IPS DF 4.7 (cell line): ENCODE results near the gene PKIB.
"Not testable (repeated sequence)": the region's sequence is repeated elsewhere in the genome, so short reads cannot be mapped to it uniquely, and the experiment has no call there.

Experiments
- DNase-seq: peaks from one replicate; pipeline ENCODE4 v3.0.0-alpha.2; 2013; ENCODE audit warnings: low spot score; ENCODE audit errors: extremely low read depth

Gene PKIB

GRCh38 chr6:122620902-122621301, 10.7 kb downstream of the PKIB start:
- no peak for DNase-seq

DNA sequence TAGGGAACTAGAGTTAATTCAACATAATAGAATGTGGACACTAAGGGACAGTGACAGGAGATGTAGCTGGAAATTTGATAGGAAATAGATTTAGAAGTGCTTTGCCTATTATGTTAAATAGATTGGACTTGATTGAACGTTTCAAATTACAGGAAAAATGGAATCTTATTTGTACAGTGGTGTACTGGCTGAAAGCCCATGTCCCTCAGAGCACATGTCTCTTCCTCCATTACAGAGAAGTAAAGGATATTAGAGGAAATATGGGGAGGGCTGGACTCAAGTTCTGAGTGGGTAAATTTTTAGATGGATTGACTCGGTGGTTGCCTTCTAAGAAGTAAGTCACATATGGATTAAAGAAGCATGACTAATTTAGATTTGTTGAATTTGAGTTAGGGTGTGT, 11.4 kb downstream of the PKIB start:
- DNase-seq, result no peak

DNA sequence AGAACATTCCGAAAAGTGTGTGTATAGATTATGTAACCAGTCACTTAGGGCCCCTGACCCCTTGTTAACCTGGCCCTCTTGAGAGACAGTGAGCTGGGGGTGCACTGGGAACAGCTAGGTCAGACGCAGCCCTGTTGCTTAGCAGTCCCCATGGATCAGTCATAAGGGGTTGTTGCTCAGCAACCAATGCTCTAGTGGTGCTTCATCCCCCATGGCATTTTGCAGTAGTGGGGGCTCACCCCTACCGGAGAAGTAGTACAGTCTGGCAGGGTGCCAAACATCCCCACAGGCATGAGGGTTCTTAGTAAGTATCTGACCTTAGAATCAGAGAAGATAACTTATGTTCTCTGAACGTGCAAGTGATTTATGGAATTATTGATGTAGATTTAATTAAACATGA, 12.3 kb downstream of the PKIB start:
- DNase-seq, result no peak

GRCh38 chr6:122623279-122623678, 13.1 kb downstream of the PKIB start:
- no peak for DNase-seq

DNA sequence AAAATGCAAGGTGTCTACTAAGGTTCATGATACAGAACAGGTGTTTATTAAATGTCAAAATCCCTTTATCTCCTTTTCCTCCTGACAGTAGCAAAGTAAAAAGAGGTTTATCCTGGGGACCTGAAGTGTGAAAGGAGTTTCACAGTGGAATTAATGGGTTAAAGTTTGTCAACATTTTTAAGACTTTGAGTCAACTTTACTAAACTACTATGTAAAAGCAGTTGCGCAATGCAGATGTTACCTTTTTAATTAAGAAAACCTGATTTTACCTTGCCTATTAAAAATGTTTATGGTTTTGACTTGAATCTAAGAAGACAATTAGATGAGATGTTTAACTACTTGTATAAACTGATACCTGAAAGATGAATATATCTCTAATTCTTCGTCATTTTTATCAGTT, 14.6 kb downstream of the PKIB start:
- no peak for DNase-seq

DNA sequence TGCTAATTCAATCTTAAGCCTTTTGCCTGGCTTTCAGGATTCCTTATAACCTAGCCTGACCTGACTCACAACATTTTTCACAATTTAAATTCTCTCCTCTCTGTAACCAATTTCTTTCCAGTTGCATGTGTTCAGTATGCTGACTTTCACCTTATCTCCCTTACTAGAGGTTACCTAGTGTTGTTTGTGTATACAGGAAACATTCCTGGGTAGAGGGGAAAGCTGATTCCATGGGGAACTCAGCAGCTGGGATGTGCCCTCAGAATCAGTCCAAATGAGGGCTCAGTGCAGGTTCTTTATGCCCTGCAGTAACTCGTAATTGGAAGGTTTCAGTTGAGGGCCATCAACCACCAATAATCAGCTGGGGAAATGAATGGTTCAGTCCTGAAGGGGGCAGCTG, 18.5 kb downstream of the PKIB start:
- no peak for DNase-seq

DNA sequence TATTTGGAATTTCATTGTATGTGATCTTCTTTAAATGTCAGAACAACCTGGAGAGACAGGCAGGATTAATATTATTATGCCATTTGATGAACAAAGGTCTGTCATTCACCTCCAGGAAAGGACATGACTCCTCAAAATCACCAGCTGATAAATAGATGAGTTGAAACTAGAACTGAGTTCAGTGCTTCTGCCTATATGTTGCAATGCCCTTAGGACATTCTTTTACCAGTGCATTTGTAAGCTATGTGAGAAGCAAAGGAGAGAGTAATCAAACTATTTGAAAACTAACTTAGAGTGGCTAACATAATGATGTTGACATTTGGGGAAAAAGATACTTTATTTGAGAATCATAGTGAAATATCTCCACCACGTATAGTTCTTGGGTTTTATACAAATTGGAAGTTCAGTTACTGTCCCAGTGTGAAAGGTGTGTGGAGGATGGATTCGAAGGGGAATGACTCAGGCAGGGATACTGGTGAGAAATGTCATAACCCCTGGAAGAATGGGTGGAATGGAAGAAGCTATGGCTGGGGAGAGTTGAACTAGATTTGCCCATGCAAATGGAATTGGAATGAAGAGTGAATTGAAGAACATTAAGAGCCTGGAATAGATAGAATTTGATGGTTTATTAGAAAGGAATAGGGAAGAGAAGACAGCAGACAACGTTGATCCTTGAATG, 21.5 kb downstream of the PKIB start:
- no peak for DNase-seq

DNA sequence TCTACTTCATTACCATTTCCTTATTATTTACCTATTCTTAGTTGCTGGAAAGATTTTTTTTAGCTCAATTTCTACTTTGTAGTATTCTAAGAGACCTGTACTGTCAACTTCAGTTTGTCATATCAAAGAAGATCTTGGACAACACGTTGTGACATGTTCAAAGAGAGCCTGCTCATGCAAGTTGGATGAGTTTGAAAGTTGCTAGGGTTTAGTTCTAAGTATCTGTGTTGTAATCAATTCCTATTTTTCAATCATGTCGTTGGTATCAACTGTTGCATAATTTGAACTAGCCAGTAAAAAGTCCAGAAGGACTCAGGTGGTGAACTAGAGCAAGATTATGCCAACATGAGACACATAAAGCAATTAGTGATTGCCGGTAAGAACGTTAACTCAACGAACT, 30.2 kb downstream of the PKIB start:
- DNase-seq, result no peak

GRCh38 chr6:122641819-122642218, 31.6 kb downstream of the PKIB start:
- no peak for DNase-seq

DNA sequence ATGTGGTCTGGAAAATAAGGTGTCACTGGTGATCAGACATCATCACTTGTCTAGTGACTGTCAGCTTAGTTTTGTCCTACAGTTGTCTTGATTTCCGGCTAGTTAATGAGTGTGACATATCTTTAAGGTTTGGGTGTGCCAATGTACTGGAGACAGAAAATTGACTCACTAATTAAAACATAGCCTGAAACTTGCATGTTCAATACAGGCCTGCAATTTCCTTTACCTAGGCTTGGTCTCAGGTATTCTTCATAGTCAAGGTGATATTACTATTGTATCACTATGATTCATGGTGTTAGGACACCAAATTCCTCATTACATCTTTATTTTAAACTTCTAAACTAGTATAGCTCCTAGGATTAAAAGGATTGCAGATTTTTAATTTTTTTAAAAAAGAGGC, 32.4 kb downstream of the PKIB start:
- not testable (repeated sequence) for DNase-seq

GRCh38 chr6:122645256-122645655, 35.1 kb downstream of the PKIB start:
- no peak for DNase-seq

DNA sequence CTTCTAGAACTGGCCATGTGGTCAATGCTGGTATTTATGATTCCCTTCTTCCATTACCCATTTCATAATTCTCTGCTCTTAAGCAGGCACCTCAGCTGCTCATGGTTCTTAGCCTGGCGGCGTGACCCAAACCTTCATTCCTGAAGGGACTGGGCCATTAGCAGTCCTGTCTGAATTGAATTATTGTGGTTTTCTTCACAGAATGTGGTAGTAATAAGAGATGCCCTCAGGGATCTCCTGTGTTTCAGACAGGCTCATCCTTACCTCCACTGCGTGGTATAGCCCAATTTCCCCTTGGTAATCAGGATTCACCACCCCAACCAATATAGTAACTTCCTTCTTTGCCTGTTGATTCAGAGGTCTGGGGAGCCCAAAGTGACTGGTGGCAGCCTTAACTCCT, 37.6 kb downstream of the PKIB start:
- DNase-seq, result no peak

DNA sequence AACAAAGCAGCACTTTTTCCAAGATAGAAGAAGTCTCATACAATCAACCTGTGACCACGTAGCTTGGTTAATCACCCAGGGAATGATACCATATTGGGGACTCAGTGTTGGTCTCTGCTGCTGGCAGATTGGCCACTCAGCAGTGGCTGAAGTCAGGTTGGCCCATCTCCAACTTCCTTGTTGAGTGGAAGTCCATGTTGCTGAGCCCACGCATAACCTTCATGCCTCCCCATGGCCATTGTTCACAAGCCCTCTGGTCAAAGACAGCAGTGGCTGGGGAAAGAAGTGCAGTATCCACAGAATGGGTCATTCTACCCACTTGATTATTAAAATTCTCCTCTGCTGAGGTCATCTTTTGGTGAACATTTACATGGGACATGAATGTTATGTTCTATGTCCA, 38.5 kb downstream of the PKIB start:
- no peak for DNase-seq

GRCh38 chr6:122649701-122650100, 39.5 kb downstream of the PKIB start:
- DNase-seq, result no peak

DNA sequence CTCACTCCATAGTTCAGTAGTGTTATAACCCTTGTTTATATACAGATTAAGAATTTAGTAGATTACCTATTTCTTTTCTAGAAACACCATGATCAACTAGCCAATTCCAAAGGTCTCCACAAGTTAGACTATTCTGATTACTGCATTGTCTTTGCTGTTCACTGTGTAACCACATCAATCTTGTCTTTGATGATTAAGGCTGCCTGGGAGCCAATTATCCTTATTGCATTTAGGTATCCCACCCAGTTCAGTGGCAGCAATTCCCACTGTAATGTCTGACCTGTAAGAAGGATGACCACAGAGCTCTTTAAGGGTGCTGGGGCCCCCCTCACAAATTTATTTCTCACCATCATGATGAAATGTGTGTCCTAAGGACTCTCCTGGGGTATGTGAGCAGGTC, 40.2 kb downstream of the PKIB start:
- DNase-seq, result no peak

GRCh38 chr6:122651031-122651430, 40.8 kb downstream of the PKIB start:
- no peak for DNase-seq

- no peak for DNase-seq
These were observed 41.4 kb downstream of the PKIB start for GRCh38 chr6:122651604-122652003.

DNA sequence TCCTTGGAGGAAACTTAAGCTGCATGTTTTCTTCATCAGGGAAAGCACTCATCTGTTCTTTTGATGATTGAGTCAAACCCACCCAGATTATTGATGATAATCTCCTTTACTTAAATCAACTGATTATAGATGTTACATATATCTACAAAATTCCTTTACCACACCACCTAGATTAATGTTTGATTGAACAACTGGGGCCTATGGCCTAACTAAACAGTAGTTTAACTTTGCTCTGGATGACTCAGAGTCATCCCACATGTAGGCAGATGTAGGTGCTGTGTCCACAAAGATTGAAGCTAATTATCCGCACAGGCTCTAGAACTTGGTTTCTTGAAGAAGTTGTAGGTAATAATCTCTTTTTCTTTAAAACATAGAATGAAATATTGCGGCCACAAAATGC, 42.2 kb downstream of the PKIB start:
- DNase-seq, result no peak

GRCh38 chr6:122653094-122653493, 42.9 kb downstream of the PKIB start:
- DNase-seq, result no peak

DNA sequence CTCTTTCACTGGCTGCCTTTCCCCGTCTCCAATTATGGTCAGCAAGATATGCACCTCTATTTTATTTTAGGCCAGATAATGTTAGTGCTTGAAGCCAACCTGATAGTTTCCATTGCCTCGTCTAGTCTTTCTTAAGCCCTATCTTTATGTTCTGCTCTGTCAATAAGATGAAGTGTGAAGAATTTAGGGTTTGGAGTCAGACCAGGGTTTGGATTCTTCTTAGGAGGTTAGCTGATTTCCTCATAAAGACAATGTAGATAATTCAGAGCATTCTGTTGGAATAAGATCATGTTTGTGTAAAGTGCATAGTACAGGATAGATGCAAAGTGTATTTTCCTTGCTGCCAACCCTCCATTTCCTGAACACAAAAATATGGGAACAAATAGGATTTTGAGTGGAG, 43.8 kb downstream of the PKIB start:
- DNase-seq, result no peak

GRCh38 chr6:122657601-122658000, 47.4 kb downstream of the PKIB start:
- no peak for DNase-seq

- DNase-seq, result no peak
These were observed 50.1 kb downstream of the PKIB start for GRCh38 chr6:122660296-122660695.

DNA sequence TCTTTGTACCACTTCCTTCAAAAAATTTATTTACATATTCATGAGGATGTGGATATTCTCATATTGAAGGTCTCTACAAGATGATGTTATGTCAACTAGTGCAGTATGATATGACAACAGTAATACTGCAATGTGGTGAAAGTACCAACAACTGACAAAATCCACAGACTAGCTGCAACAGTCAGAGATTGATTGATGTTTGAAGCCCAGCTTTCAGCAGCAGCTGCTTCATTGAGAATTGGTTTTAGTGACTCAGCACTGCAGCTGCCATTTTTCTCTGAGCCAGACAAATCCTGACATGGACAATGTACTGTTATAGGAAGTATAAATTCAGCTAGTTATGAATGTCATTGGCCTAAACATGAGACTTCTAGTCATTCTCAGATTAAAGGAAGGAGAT, 53.8 kb downstream of the PKIB start:
- no peak for DNase-seq

GRCh38 chr6:122665929-122666328, 55.7 kb downstream of the PKIB start:
- DNase-seq, result no peak
